Sigmoid colon (tissue), 4 donors: ENCODE data around the gene RAB11FIP3.

Source experiments
- POLR2A ChIP-seq, 2 donors: fragments of 450-650 bp; IDR thresholded peaks; one replicate each; pipeline ENCODE4 v1.6.1; 2016; ENCODE audit warnings: antibody characterized with exemption in 2 of 2, mild to moderate bottlenecking in 2 of 2, moderate library complexity in 2 of 2
- POLR2AphosphoS5 ChIP-seq, 4 donors: sonication (generic); formaldehyde crosslinking; IDR thresholded peaks; one replicate each; pipeline ENCODE4 v1.6.1; 2017; ENCODE audit warnings: antibody characterized with exemption in 4 of 4
- TF ChIP-seq, protein P1 (sequence below), 4 experiments: fragments of 450-650 bp in 3 of 4; fragments of 200-600 bp in 1 of 4; IDR thresholded peaks; one replicate each; pipeline ENCODE4 v1.5.1; 2016 to 2019; ENCODE audit warnings: antibody characterized with exemption in 4 of 4, mild to moderate bottlenecking in 3 of 4, moderate library complexity in 2 of 4

- TF ChIP-seq POLR2AphosphoS5 (IDR thresholded peaks at IDR 0.05): no peak
- TF ChIP-seq POLR2A (IDR thresholded peaks at IDR 0.05): no peak
- TF ChIP-seq, protein P1, sequence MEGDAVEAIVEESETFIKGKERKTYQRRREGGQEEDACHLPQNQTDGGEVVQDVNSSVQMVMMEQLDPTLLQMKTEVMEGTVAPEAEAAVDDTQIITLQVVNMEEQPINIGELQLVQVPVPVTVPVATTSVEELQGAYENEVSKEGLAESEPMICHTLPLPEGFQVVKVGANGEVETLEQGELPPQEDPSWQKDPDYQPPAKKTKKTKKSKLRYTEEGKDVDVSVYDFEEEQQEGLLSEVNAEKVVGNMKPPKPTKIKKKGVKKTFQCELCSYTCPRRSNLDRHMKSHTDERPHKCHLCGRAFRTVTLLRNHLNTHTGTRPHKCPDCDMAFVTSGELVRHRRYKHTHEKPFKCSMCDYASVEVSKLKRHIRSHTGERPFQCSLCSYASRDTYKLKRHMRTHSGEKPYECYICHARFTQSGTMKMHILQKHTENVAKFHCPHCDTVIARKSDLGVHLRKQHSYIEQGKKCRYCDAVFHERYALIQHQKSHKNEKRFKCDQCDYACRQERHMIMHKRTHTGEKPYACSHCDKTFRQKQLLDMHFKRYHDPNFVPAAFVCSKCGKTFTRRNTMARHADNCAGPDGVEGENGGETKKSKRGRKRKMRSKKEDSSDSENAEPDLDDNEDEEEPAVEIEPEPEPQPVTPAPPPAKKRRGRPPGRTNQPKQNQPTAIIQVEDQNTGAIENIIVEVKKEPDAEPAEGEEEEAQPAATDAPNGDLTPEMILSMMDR (IDR thresholded peaks at IDR 0.05): no peak
Measured at GRCh38 chr16:558298-559020, 133.0 kb downstream of the RAB11FIP3 start.
